Cardiac septum (tissue), 1 donor: ENCODE results near the gene INSR. TPM values are rescaled to one million over a fixed set of nuclear protein-coding genes. Genes with fewer than 3 reads are reported as not detected.

Experiments
- DNase-seq: peaks from one replicate; pipeline ENCODE4 v3.0.0-alpha.2; 2020; ENCODE audit warnings: low spot score
- intact Hi-C: fragments of 100-400 bp; cut with DNase I; formaldehyde crosslinking; loops from one replicate; pipeline ENCODE4 v1.14.0; 2022
- total RNA-seq: library from RNA; stranded (reverse); fragmentation: NEBNext Ultra II Directional; extraction: Animal tissue kit (Norgen Biotek cat#: 25700); gene quantifications from one replicate; pipeline ENCODE4 v1.2.1, GENCODE V29; 2021
- donor health status: DM: no; HTN: no; CAD: no.

INSR gene
- total RNA-seq, 1 donor from 2014 or later = 113 TPM

GRCh38 chr19:7202888-7203287 is 91.3 kb downstream of the INSR start:
- DNase-seq = no peak
- intact Hi-C loops = no loop called here

DNA sequence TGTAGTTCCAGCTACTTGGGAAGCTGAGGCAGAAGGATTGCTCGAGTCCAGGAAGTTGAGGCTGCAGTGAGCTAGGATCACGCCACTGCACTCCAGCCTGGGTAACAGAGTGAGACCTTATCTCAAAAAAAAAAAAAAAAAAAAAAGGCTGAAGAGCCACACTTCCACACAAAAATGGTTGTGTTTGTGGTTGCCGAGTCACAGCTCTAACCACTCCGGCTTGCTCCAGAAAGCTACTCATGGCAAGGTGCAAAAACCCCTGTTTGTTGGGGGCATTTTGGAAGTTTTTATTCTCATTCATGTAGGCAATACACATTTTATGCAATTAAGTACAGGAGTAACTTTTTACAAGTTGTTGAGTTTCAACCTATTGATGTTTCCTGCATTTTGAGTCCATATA is 93.5 kb downstream of the INSR start:
- intact Hi-C loops = no loop called here
- no peak for DNase-seq

GRCh38 chr19:7199613-7200533 is 94.3 kb downstream of the INSR start:
- DNase-seq = no peak
- intact Hi-C loops = loop anchor here (5.0 kb wide), 1 partner anchor 43 kb away; no protein-coding TSS in a partner anchor

GRCh38 chr19:7197760-7198696 is 96.2 kb downstream of the INSR start:
- intact Hi-C loops = loop anchor here (1.0 to 5.0 kb wide), 2 partner anchors 41 to 96 kb away; partner anchors contain the start of gene INSR
- peak; percentile 94 for DNase-seq

DNA sequence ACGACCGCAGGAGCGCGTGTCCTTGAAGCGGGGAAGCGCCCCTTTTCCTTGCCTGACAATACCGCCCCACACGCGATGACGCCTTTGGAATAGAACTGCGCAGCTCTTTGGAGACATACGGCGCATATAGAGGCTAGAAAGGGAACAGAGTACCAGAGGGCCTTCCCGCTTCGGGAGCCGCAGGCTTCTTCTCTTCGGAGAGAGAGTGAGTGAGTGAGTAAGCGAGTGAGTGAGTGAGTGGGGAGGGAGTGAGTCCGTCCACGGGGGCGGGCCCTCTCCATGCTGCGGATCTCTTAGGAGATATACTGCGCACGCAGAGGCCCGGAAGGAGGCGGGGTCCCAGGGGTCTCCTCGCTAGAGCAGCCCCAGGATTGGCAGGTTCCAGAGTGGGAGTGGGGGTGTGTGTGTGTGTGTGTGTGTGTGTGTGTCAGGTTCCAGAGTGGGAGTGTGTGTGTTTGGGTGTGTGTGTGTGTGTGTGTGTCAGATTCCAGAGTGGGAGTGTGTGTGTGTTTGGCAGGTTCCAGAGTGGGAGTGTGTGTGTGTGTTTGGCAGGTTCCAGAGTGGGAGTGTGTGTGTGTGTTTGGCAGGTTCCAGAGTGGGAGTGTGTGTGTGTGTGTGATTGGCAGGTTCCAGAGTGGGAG is 97.0 kb downstream of the INSR start:
- DNase-seq = peak; percentile 92
- intact Hi-C loops = loop anchor here (5.0 kb wide), 1 partner anchor 40 kb away; no protein-coding TSS in a partner anchor

DNA sequence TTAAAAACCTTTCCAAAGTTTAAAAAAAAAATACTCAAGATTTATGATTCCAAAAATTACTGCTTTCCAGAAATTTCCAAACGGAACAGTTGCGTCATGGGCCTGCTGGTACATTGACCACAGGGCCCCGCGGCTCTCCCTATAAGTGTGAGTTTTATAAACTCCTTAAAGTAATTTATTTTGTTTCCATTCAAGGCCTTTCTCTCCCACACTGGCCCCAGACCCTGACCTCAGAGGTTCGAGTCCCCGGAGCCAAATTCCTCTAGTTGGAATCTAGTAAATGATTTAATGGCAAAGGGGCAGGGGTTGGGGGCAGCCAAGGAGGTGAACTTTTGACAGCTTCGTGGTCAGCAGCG is 97.5 kb downstream of the INSR start:
- no peak for DNase-seq
- intact Hi-C loops = loop anchor here (5.0 kb wide), 1 partner anchor 39 kb away; no protein-coding TSS in a partner anchor

DNA sequence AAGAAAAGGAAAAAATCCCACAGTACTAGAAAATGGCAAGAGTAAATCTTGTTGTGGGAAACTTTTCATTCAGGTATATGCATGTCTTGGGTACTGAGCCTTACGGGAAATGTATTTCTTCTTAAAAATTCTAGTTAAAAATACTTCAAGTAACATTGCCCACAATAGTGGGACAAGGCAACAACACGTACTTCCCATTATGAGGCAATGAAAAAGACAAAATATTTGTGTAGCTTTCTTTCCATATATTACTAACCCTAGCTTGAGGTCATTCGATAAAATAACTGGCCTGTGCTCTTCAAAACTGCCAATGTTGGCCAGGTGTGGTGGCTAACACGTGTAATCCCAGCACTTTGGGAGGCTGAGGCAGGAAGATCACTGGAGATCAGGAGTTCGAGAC is 99.2 kb downstream of the INSR start:
- no peak for DNase-seq
- intact Hi-C loops = loop anchor here (5.0 kb wide), 1 partner anchor 38 kb away; no protein-coding TSS in a partner anchor

- DNase-seq = no peak
- intact Hi-C loops = no loop called here
Observed at GRCh38 chr19:7194566-7194965, 99.6 kb downstream of the INSR start.

DNA sequence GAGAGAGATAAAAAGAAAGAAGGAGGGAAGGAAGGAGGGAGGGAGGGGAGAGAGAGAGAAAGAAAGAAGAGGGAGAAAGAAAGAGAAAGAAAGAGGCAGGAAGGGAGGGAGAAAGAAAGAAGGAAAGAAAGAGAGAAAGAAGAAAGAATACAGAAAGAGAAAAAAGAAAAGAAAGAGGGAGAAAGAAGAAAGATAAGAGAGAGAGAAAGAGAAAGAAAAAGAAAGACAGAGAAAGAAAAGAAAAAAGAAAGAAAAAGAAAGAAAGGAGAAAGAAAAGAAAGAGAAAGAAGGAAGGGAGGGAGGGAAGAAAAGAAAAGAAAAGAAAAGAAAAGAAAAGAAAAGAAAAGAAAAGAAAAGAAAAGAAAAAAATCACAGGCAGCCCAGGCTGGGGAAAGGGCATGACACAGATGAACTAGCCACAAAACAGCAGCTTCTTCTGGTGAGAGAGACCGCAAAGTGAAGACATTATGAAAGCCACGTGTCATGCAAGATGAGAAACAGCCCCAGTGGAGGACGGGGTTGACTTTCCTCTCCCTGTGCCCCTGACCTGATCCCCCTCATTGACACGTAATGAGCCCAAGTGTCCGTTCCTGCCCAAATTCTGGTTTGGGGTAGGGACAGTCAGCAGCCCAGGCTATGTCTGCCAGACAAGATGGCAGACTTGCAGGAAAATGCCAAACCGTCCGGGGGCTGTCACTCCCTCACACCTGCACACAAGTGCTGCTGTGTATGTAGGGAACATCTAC is 102.1 kb downstream of the INSR start:
- intact Hi-C loops = no loop called here
- DNase-seq = no peak

GRCh38 chr19:7188698-7189629 is 105.2 kb downstream of the INSR start:
- peak; percentile 78 for DNase-seq
- intact Hi-C loops = no loop called here

- intact Hi-C loops = no loop called here
- DNase-seq = no peak
Observed at GRCh38 chr19:7187605-7188339, 106.4 kb downstream of the INSR start.

DNA sequence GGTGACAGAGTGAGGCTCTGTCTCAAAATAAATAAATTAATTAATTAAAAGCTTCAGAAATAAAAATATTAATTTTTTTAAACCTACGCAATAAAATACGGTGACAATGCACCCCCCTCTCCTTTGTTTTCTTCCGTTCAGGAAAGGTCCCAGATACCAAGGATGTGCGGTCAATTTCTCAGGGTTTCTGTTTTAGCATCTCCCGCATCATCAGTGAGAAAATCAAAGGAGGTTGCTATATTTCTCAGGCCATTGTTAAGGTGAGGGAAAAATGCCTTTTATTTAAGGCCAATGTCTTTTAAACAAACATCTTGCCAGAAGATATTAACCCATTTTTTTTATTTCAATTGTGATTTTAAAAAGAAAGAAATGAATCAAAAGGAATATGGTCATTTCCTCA is 111.7 kb downstream of the INSR start:
- DNase-seq = no peak
- intact Hi-C loops = loop anchor here (1.0 to 2.0 kb wide), 2 partner anchors 139 to 150 kb away; no protein-coding TSS in a partner anchor

- no peak for DNase-seq
Observed at GRCh38 chr19:7179917-7180306, 114.3 kb downstream of the INSR start.

GRCh38 chr19:7177926-7178325 is 116.3 kb downstream of the INSR start:
- intact Hi-C loops = no loop called here
- no peak for DNase-seq

More at GRCh38 chr19:7179917-7180306, 114.3 kb downstream of the INSR start:
- intact Hi-C loops = no loop called here

DNA sequence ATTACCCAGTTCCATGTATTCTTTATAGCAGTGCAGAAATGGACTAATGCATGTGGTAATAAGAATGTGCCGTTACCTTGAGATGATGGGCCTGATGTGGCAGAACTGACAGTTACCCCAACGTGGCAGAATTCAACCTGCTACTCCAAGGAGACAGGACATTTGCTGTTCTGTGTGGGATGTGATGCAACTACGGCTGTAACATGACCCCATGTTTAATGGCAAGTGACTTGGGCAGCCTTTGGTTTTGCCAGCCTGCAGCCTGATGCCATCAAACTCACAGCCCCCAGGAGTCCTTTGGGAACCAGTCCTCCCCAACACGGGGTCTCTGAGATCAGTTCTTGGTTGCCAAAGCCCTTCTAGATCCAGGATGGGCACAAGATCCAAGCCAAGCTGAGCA is 117.4 kb downstream of the INSR start:
- intact Hi-C loops = no loop called here
- DNase-seq = no peak

DNA sequence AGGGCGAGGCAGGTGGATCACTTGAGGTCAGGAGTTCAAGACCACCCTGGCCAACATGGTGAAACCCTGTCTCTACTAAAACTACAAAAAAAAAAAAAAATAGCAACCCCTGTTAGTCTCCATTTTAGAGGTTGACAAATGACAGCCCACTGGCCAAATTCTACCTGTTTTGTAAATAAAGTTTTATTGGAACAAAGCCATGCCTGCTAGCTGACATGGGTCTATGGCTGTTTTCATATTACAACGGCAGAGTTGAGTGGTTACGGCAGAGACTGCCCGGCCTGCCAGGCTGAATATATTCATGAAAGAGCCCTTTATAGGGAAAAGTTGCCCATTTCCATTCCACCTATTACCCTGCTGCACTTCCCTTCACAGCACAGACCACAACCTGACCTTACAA is 121.4 kb downstream of the INSR start:
- intact Hi-C loops = no loop called here
- DNase-seq = no peak

GRCh38 chr19:7170983-7171382 is 123.2 kb downstream of the INSR start:
- intact Hi-C loops = no loop called here
- no peak for DNase-seq
